Muscle of arm (tissue), 12 donors: ENCODE data around the gene LRBA. TPM values are rescaled to one million over a fixed set of nuclear protein-coding genes. Genes with fewer than 3 reads are reported as not detected.

Source experiments
- DNase-seq: peaks from one replicate; pipeline ENCODE4 v3.0.0-alpha.2; 2013
- polyA plus RNA-seq, 12 donors: library from polyadenylated mRNA; unstranded; fragments of 120-200 nt; gene quantifications; one replicate each; pipeline ENCODE4 v1.2.1, GENCODE V29; 2013; ENCODE audit not compliant: insufficient read length in 12 of 12

Gene LRBA
- polyA plus RNA-seq, 12 donors = 20.1 to 39.7 (median 24.1) TPM; not detected in 1

DNA sequence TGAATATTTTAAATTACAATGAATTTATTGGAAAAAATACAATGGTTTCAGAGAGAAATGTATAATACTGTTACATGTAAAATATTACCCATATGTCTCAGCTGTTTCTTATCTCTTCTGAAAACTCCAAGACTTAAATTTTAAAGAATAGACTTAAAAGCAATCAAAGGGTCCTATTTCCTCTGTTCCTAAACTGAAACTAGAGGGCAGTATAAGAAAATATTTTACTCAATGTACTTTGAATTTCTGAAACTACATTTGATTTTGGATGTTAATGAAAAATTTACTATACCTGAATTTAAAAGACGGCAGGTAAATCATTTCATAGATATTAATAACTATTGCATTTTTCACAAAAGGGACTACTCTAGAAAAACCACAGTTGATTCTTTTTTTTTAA lies 200.2 kb downstream of the LRBA start:
- DNase-seq = no peak

DNA sequence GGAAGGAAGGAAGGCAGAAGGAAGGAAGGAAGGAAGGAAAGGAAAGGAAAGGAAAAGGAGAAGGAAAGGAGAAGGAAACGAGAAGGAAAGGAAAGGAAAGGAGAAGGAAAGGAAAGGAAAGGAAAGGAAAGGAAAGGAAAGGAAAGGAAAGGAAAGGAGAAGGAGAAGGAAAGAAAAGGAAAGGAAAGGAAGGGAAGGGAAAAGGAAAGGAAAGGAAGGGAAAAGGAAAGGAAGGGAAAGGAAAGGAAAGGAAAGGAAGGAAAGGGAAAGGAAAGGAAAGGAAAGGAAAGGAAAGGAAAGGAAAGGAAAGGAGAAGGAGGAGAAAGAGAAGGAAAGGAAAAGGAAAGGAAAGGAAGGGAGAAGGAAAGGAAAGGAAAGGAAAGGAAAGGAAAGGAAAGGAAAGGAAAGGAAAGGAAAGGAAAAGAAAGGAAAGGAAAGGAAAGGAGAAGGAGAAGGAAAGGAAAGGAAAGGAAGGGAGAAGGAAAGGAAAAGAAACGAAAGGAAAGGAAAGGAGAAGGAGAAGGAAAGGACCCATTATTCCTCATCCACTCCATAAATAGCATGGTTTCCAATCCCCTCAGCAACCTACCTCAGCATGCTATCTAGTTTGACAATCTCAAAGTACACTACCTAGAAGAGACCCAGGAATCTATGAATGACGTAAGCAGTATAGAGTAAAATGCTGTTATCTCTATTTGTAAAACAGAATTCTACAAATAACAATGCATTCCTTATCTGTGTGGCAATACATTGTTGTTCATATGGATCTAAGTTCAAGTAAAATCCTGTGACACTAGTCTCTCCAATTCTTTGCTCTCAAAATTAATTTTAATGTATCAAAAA lies 209.7 kb downstream of the LRBA start:
- no peak for DNase-seq

DNA sequence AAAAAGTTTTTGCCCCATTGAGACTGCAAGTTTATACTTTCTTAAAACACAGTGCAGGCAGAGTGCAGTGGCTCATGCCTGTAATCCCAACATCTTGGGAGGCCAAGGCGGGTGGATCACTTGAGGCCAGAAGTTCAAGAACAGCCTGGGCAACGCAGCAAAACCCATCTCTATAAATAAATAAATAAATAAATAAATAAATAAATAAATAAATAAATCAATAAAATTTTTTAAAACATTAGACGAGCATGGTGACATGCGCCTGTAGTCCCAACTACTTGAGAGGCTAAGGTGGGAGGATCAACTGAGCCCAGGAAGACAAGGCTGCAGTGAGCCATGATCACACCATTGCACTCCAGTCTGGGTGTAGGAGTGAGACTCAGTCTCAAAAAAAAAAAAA lies 213.3 kb downstream of the LRBA start:
- DNase-seq = no peak

DNA sequence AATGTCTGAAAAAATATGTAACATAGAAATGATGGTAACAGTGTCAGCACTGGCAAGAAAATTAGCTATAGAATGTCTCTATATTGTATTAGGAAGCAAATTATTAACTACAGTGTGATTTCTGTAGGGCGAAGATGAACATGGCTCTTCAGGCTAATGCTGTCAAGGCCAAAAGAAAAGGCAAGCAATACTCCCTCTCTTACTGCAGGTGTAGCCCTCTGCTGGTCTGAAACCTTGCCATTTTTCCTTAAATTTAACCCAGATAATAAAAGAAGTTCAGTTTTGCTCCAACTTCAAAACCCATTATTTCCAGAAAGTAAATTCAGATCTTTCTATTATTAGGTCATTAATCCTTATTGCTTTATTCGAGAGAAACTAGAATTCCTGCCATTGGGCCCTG lies 215.9 kb downstream of the LRBA start:
- no peak for DNase-seq

DNA sequence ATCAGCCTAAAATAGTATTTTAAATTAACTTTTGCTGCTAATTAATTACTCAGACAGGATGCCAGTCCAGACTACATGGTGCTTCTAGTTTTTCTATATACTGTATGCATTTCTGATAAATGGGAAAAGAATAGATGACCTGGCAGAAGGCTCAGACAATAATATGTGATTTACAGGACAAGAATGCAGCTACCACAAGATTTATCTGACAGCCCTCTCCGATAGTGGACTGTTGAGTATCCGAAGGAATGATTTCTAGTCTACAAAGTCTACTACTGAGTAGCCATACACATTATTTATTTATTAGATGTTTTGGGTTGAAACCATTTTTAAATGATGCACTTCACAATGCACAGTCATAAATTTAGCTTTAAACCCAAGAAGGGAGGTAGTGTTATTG lies 220.4 kb downstream of the LRBA start:
- no peak for DNase-seq

DNA sequence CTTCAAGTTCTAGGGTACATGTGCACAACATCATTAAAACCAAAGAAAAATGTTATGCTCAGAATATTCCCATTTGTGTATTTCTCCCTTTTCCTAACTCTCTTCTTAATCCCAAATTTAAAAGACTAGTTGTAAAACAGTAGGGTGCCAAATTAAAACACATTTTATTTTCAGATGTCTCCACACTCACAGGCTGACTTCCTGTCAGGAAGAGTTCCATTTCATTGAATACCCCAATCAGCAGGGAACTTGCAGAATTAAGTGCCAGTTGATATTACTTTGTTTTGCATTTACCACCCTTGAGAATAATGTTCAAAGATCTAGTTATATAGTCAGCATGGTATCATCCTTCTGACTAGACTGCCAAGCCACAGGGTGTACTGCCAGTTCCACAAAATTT lies 225.2 kb downstream of the LRBA start:
- DNase-seq = no peak

DNA sequence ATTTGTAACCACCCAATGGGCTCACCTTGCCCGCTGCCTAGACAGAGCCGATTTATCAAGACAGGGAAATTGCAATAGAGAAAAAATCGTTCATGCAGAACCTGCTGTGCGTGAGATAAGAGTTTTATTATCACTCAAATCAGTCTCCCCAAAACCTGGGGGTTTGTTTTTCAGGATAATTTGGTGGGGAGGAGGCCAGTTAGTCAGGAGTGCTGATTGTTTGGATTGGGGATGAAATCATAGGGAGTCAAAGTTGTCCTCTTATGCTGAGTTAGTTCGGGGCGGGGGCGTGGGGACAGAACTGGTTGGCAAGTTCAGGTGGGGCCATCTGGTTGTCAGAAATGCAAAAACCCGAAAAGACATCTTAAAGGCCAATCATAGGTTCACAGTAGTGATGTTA lies 230.1 kb downstream of the LRBA start:
- DNase-seq = no peak

DNA sequence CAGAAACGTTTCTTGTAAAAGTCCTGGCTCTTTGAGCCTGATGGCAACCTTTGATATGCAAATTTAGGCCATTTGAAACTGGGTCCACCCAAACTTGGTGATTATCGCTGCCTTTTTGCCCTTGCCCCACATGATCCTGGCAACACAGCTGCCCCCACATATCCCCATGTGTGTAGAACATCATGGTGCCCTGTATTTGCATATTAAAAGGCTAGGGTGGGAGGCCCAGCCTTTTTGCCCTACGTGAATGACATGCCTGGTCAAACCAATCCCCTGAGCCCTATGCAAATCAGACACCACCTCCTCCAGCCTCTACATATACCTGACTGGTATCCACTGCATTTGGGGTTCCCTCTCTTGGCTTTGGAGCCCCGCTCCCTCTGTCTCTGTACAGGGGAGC lies 230.8 kb downstream of the LRBA start:
- DNase-seq = no peak

DNA sequence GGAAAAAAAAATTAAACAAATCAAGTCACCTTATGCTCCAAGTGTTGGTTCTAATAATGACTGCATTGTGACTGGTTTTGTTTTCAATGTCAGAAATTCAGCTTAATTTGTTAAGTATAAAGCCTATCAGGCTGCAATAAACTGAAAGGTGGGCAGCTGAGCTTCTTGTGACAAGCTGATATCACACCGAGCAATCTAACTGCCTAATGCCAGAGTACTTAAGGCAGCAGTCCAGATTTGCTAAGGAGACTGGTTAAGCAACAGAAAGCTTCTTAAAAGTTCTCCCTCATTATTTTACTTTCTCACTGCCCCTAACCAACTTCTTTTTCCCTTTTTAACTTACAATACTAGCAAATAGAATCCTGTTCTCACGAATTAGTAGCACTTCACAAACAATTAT lies 232.2 kb downstream of the LRBA start:
- DNase-seq = no peak

DNA sequence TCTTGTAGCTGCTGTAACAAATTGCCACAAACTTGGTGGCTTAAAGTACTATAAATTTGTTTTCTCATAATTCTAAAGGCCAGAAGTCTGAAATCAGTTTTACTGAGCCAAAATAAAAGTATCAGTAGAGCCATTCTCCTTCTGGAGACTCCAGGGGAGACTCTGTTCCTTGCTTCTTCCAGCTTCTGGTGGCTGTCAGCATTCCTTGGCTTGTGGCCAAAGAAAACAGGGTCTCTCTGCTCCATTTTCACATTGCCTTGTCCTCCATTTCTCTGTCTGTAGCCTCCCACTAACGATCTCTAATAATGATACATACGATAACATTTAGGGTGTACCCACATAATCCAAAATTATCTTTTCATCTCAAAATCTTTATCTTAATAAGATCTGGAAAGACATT lies 232.8 kb downstream of the LRBA start:
- DNase-seq = no peak

DNA sequence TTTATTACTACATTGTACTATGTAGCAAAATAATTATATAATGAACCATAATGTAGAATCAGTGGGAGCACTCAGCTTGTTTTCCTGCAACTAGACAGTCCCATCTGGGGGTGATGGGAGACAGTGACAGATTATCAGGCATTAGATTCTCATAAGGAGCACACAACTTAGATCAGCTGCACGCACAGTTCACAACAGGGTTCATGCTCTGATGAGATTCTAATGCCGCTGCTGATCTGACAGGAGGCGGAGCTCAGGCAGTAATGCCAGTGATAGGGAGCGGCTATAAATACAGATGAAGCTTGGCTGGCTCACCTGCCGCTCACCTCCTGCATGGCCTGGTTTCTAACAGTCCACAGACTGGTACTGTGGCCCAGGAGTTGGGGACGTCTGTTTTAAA lies 233.9 kb downstream of the LRBA start:
- DNase-seq = no peak

DNA sequence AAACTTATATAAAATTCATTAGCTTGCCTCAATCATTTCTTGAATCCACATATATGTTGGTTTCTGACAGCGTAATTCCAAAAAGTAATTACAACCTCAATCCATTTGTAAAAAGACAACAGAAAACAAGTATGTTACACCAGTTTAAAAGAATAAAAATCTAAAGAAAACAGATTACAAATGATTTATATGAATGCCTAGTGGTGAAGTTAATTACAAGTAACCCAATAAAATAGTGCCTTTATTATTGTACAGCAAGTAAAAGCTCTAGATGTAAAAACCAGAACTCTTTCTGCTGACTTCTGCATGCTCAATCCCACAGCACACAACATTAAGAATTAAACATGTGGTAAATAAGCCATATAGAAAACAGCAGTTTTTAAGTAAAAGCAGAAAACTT lies 235.4 kb downstream of the LRBA start:
- no peak for DNase-seq

DNA sequence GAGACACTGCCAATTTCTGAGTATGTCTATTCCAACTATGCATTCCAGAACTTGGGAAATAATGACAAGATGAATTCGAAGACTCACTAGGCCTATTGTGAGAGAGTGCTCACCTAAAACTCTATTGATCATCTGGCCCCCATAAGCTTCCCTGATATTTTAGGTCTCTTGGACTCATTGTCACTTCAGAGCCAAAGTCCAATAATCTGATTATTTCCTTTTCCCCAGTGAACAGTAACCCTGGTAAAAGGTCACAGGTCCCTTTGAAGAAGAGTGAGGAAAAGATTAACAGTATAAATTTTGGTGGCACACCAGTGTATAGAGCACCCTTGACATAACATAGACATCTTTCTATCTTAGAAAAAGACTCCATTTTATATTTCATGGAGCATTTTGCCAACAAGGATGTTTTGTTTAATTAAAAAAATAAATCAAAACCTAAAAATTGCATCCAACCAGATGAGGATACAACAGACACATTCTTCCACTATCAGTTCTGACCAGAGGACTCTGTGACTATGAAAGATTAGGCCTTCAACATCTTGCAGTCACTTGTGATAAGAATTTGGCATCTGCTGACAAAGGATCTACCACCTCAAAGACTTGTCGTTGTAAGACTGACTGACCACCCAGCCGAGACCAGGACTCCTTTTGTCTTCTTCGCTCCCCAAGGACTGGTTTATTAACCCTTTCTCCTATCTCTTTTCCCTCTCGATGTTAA lies 241.2 kb downstream of the LRBA start:
- no peak for DNase-seq

DNA sequence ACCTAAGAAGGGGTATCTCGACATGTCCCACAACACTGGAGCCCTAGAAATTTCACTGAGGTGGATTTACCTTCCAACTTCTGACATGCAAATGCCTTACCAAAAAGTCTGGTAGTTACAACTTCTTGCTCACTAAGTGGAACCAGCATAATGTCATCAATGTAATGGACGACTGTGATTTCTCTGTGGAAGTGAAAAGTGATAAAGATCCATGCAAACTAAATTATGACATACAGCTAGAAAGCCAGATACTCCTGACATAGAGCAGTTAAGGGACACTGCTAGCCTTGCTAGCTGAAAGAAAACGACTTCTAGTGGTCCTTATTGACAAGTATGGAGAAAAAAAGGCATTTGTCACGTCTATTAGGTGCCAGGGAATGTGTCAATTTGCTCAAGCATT lies 242.1 kb downstream of the LRBA start:
- DNase-seq = no peak

DNA sequence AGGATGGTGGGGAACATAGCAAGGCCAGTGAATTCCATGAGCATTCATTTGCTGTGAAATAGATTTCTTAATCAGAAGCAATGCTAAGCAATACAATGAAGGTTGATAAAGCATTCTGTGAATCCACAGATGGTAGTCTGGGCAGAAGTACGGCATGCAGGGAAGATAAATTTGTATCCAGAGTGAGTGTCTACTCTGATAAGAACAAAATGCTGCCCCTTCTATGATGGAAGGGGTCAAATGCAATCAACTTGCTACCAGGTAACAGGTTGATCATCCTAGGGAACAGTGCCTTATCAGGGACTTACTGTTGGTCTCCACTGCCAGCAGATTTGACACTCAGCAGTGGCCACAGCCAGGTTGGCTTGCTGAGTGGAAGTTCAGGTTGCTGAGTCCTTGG lies 243.7 kb downstream of the LRBA start:
- no peak for DNase-seq

DNA sequence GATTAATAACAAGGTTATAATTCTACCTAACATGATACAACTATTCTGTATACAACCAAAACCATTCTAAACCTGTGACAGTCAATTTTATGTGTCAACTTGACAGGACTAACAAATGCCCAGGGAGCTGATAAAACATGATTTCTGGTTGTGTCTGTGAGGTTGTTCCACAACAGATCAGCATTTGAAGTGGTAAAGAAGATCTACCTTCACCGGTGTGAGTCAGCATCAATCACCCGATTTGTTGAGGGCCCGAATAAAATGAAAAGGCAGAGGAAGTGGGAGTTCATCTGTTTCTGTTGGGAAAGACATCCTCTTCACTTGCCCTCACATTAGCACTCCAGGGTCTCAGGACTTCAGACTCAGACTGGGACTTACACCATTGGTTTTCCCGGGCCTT lies 245.2 kb downstream of the LRBA start:
- no peak for DNase-seq

DNA sequence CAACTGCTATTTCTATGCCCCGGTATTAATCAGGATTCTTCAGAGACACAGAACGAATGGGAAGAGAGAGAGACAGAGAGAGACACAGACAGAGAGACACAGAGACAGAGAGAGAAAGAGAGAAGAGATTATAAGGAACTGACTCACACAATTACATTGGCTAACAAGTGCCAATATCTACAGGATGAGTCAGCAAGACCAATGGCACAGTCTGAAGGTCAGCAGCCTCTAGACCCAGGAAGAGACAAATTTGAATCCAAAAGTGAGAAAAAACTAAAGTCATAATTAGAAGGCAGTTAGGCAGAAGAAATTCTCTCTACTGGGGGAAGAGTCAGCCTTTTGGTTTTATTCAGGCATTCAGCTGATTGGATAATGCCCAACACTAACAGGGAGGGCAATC lies 245.8 kb downstream of the LRBA start:
- DNase-seq = no peak

DNA sequence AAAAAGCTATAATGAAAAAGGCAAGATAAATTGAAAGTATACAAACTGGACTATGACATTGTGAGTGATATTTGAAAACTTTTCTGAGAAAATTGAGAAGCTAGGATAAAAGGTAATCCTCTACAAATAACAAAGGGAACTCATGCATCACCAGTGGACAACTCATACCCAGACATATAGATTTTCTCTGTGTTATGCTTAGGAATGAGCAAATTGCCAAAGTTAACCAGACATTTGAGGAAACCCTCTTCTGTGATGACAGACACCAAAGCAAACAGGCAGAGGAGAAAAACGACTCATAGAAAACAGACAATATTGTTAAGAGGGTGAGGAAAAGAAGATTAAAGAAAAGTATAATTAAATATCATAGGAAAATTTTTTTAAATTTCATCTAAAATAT lies 246.6 kb downstream of the LRBA start:
- DNase-seq = no peak

DNA sequence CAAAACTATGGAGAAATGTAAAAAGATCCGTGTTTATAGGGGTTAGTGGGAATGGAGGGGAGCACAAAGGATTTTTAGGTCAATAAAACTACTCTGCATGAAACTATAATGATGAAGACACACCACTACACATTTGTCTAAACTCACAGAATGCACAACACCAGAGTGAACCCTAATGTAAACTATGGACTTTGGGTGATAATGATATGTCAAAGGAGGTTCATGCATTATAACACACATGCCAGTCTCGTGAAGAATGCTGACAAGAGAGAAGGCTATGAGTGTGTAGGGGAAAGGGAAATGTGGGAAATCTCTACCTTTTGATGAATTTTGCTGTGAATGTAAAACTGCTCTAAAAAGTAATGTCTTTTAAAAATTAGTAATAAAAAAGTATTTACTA lies 249.9 kb downstream of the LRBA start:
- no peak for DNase-seq

DNA sequence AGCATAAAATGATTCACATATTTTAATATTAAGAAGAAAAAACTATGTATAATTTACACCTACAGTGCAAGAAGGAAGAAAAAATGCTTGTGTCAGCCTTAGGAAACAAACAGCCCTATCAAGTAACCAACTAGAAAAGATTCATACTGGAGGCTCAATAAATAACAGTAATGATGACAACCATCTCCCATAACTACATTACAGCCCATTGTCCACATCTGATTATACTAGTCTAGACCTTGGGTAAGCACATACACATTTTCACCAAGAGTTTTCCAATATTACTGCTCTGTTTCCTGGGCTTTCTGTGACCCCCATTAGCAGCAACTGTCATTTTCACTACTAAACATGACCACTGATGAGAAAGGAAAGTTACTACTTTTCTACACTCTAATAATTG lies 263.4 kb downstream of the LRBA start:
- no peak for DNase-seq

DNA sequence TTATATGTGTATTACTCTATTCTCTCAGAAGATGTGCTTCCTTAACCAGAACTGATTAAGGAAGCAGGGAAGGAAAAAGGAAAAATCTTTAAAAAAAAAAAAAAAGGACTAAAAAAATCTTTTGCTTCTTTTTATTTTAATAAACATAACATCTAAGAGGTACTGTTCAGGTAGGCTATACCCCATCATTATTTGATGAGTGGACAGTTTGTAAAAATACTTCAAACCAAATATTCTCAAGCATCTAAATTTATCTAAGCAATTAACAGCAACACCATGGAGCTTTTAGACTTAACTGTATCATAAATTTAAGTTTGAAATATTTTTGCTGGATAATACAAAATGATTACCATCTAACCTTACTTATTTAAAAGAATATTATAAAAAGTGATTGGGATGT lies 264.3 kb downstream of the LRBA start:
- no peak for DNase-seq

DNA sequence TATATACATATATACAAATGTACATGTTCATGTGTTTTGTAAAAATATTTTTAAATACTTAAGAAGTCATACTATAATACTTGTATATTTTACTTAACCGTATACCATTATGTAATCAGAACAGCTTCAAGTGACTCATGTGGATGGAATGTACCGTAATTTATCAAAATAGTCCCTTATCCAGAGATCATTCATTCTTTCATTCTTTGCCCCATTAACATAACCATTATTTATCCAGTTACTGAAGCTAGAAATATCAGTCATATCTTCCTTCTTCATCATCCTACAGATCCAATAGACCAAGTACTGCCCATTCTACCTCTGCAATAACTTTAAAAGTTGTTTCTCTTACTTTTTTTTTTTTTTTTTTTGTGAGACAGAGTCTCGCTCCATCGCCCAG lies 268.9 kb downstream of the LRBA start:
- no peak for DNase-seq

DNA sequence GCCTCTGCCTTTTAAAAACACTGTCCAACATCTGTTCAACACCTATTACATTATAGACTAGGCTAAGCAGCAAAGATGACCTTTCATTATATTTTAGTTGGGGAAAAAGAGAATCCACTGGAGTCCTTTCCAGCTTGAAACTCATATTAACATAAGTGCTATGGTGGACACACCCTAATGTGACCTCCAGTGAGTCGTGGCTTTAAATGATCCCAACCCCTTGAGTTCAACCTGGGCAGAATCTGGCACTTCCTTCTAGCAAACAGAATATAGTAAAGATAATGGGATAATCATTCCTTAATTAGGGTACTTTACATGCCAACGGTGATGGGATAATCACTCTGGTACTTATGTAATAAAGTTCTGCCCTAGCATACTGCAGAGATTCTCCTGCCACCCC lies 270.5 kb downstream of the LRBA start:
- DNase-seq = no peak
